ENCODE data around the gene NANOS2. TPM values are rescaled to one million over a fixed set of nuclear protein-coding genes. Genes with fewer than 3 reads are reported as not detected.

NANOS2 gene
- total RNA-seq, 4 donors from 2014 or later: not detected

GRCh38 chr19:45919678-45920077 lies 5.1 kb upstream of the NANOS2 start:
- 51% methylated on average over 6 of the region's 7 CpGs for WGBS
- Histone ChIP-seq H3K4me1 (no peaks in the 10 kb centered on the region), H3K4me3 (no peak overlapping the region), H3K27ac (no peak overlapping the region), H3K9me3 (no peaks in the 10 kb centered on the region), H3K27me3 (peaks cover 18% of the 10 kb centered on the region), H3K36me3 (no peaks in the 10 kb centered on the region)
- TF ChIP-seq POLR2A (IDR thresholded peaks at IDR 0.05): no peak
- no peak for TF ChIP-seq POLR2AphosphoS5 (IDR thresholded peaks at IDR 0.05)
- TF ChIP-seq EP300 (IDR thresholded peaks at IDR 0.05): no peak
- TF ChIP-seq CTCF (IDR thresholded peaks at IDR 0.05): no peak
- DNase-seq (ENCODE audit: low spot score in 2 of 2): no peak

GRCh38 chr19:45918721-45919120 lies 4.1 kb upstream of the NANOS2 start:
- WGBS: 45% methylated on average over 4 of the region's 4 CpGs
- Histone ChIP-seq H3K36me3 (no peaks in the 10 kb centered on the region), H3K4me1 (no peaks in the 10 kb centered on the region), H3K4me3 (no peak overlapping the region), H3K27ac (no peak overlapping the region), H3K27me3 (peaks cover 28% of the 10 kb centered on the region), H3K9me3 (no peaks in the 10 kb centered on the region)
- TF ChIP-seq EP300 (IDR thresholded peaks at IDR 0.05) (no peak), CTCF (IDR thresholded peaks at IDR 0.05) (no peak), POLR2A (IDR thresholded peaks at IDR 0.05) (no peak), POLR2AphosphoS5 (IDR thresholded peaks at IDR 0.05) (no peak)
- no peak for DNase-seq (ENCODE audit: low spot score in 2 of 2)

GRCh38 chr19:45917421-45918091 lies 3.0 kb upstream of the NANOS2 start:
- H3K4me3 ChIP-seq: no peak overlapping the region
- DNase-seq (ENCODE audit: low spot score in 2 of 2): no peak
- no peaks in the 10 kb centered on the region for H3K9me3 ChIP-seq
- H3K36me3 ChIP-seq: no peaks in the 10 kb centered on the region
- H3K27me3 ChIP-seq: peaks cover 30% of the 10 kb centered on the region
- H3K4me1 ChIP-seq: no peaks in the 10 kb centered on the region
- no peak overlapping the region for H3K27ac ChIP-seq
- TF ChIP-seq POLR2AphosphoS5 (IDR thresholded peaks at IDR 0.05): no peak
- no peak for TF ChIP-seq CTCF (IDR thresholded peaks at IDR 0.05)
- no peak for TF ChIP-seq EP300 (IDR thresholded peaks at IDR 0.05)
- TF ChIP-seq POLR2A (IDR thresholded peaks at IDR 0.05): no peak
- 36% methylated on average over 4 of the region's 4 CpGs for WGBS

GRCh38 chr19:45911291-45911690 lies 3.3 kb downstream of the NANOS2 start:
- Histone ChIP-seq H3K27me3 (peaks cover 26% of the 10 kb centered on the region), H3K9me3 (no peaks in the 10 kb centered on the region), H3K4me3 (no peak overlapping the region), H3K4me1 (no peaks in the 10 kb centered on the region), H3K27ac (no peak overlapping the region), H3K36me3 (no peaks in the 10 kb centered on the region)
- TF ChIP-seq CTCF (IDR thresholded peaks at IDR 0.05) (no peak), POLR2AphosphoS5 (IDR thresholded peaks at IDR 0.05) (no peak), POLR2A (IDR thresholded peaks at IDR 0.05) (no peak), EP300 (IDR thresholded peaks at IDR 0.05) (no peak)
- DNase-seq (ENCODE audit: low spot score in 2 of 2): no peak
- WGBS: 56% methylated on average over 8 of the region's 8 CpGs

- Histone ChIP-seq H3K36me3 (no peaks in the 10 kb centered on the region), H3K4me1 (no peaks in the 10 kb centered on the region), H3K9me3 (no peaks in the 10 kb centered on the region), H3K27ac (no peak overlapping the region), H3K27me3 (peaks cover 14% of the 10 kb centered on the region), H3K4me3 (no peak overlapping the region)
- TF ChIP-seq CTCF (IDR thresholded peaks at IDR 0.05) (no peak), POLR2A (IDR thresholded peaks at IDR 0.05) (no peak), POLR2AphosphoS5 (IDR thresholded peaks at IDR 0.05) (no peak), EP300 (IDR thresholded peaks at IDR 0.05) (no peak)
- 86% methylated on average over 5 of the region's 5 CpGs for WGBS
- DNase-seq (ENCODE audit: low spot score in 2 of 2): no peak
Observed at GRCh38 chr19:45908956-45909355, 5.6 kb downstream of the NANOS2 start.

Data from suprapubic skin (tissue), 4 donors.